Naive thymus-derived CD8-positive, alpha-beta T cell (primary cell): ENCODE data around the gene DRAXIN. TPM values are rescaled to one million over a fixed set of nuclear protein-coding genes. Genes with fewer than 3 reads are reported as not detected.
A peak's percentile ranks its signal among the peaks of the same experiment; 100 is the strongest.

Experiments
- ATAC-seq, 2 donors: fragments of 150-1000 bp; cut with Tn5 transposase in 1 of 2; sonication (Bioruptor Pico), chemical (Tn5 transposase) in 1 of 2; 1 replicate in 1 of 2; 2 replicates in 1 of 2; pipeline ENCODE4 v1.10.0; 2021; ENCODE audit warnings: mild to moderate bottlenecking in 2 of 2, moderate library complexity in 2 of 2
- POLR2A ChIA-PET: fragments of 350-600 bp; sonication (Branson Sonifier 250); formaldehyde crosslinking; loops from one replicate; lab custom pipeline; 2021; ENCODE audit warnings: antibody characterized with exemption; lab: Charles Lee
- DNase-seq, 10 donors: peaks; one replicate each; pipeline versions ENCODE4 v3.0.0 to v3.0.0-alpha.2; 2020 to 2022
- H3K27ac Mint-ChIP-seq, 10 donors: one replicate each; pipeline ENCODE4 v1.8.0; 2020 to 2022; ENCODE audit warnings: mild to moderate bottlenecking in 10 of 10, mixed read lengths in 10 of 10, moderate library complexity in 4 of 10, inconsistent platforms in 1 of 10
- H3K27me3 Mint-ChIP-seq, 5 donors: one replicate each; pipeline ENCODE4 v1.8.0; 2021 to 2022; ENCODE audit warnings: mixed read lengths in 5 of 5
- H3K36me3 Mint-ChIP-seq, 3 donors: one replicate each; pipeline ENCODE4 v1.8.0; 2020 to 2022; ENCODE audit warnings: mixed read lengths in 3 of 3, mild to moderate bottlenecking in 2 of 3, inconsistent platforms in 1 of 3
- H3K4me1 Mint-ChIP-seq, 4 donors: one replicate each; pipeline ENCODE4 v1.8.0; 2021 to 2022; ENCODE audit warnings: mixed read lengths in 4 of 4
- H3K4me3 Mint-ChIP-seq, 10 donors: one replicate each; pipeline ENCODE4 v1.8.0; 2020 to 2022; ENCODE audit warnings: mild to moderate bottlenecking in 10 of 10, mixed read lengths in 10 of 10, moderate library complexity in 6 of 10, inconsistent platforms in 1 of 10
- H3K9me3 Mint-ChIP-seq, 9 donors: one replicate each; pipeline ENCODE4 v1.8.0; 2020 to 2022; ENCODE audit warnings: mixed read lengths in 9 of 9, mild to moderate bottlenecking in 3 of 9, inconsistent platforms in 1 of 9, moderate library complexity in 1 of 9
- polyA plus RNA-seq, 3 donors: library from polyadenylated mRNA; unstranded; fragments of 300-500 nt; fragmentation: Illumina TruSeq; gene quantifications; one replicate each; pipeline ENCODE4 v1.2.3, GENCODE V29; 2021
- total RNA-seq, 8 experiments: library from RNA in 2 of 8; stranded (reverse) in 2 of 8; gene quantifications; one replicate each; pipeline ENCODE4 v1.2.3 and lab custom pipeline; 2021 to 2026

DRAXIN gene
- total and polyA plus RNA-seq, 5 experiments from 2014 or later = 0.07 to 0.29 (median 0.22) TPM

DNA sequence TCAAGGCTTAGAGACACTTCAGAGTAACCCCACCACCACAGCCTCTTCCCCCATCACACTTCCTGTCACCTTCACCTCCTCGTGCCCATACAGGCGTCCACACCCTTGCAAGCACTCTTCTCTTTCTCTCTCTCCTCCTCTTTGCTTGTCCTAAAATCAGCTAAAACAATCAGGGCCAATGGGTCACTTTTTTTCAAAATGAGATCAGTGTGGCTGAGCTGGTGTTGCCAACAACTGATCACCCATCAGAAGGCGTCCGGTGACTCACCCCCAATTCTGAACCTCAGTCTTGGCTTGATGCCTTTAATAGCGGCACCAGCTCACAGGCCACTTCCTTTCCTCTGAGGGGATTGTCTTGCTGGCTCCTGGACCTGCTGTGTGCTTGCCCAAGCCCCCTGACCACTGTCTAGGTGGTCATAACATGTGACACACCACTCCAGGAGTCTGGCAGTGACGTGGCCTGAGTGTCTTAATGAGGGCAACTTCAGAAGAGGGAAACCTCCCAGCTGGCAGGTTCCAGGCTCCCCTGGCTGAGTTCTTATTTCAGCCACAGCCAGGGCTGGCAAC lies 1.6 kb downstream of the DRAXIN start:
- no peaks in the 10 kb centered on the region for H3K9me3 Mint-ChIP-seq
- DNase-seq = peak in 6 of 10 donors; percentile 15 to 49 (median 40)
- H3K27ac Mint-ChIP-seq = peak overlapping the region in 7 of 10 donors; percentile 0 to 73 (median 33)
- H3K4me3 Mint-ChIP-seq = peak overlapping the region; percentile 57 to 90 (median 78)
- H3K27me3 Mint-ChIP-seq = peaks cover 13 to 50% (median 26%) of the 10 kb centered on the region in 5 donors
- peak; percentile 69 to 82 for ATAC-seq
- H3K4me1 Mint-ChIP-seq = peaks cover 15 to 42% (median 37%) of the 10 kb centered on the region in 4 donors
- peaks cover 0 to 5% (median 0%) of the 10 kb centered on the region in 3 donors for H3K36me3 Mint-ChIP-seq
- POLR2A ChIA-PET = no interaction called here

DNA sequence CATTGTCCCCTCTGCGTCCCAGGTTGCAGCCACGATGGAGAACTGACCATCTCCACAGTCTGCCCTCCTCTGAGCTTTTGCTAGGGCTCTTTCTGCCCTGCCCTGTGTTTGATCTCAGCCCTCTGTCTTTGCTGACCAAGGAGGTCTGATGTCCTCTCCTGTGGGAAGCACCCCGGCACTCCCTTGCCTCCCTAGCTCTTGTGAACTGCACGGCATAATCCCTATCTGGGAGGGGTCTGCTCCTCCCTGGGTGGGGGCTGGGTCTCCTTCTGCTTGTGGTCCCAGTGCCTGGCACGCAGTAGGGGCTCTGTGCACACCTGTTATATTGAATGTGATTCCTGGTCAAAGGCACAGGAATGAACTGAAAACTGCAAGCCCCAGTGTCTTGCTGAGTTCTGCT lies 2.4 kb downstream of the DRAXIN start:
- POLR2A ChIA-PET = no interaction called here
- H3K27ac Mint-ChIP-seq = peak overlapping the region in 3 of 10 donors; percentile 61 to 87 (median 70)
- peaks cover 0 to 5% (median 0%) of the 10 kb centered on the region in 3 donors for H3K36me3 Mint-ChIP-seq
- peaks cover 15 to 46% (median 38%) of the 10 kb centered on the region in 4 donors for H3K4me1 Mint-ChIP-seq
- peak overlapping the region in 4 of 10 donors; percentile 2 to 55 (median 28) for H3K4me3 Mint-ChIP-seq
- peaks cover 13 to 42% (median 26%) of the 10 kb centered on the region in 5 donors for H3K27me3 Mint-ChIP-seq
- no peak for DNase-seq
- ATAC-seq = no peak
- H3K9me3 Mint-ChIP-seq = no peaks in the 10 kb centered on the region

DNA sequence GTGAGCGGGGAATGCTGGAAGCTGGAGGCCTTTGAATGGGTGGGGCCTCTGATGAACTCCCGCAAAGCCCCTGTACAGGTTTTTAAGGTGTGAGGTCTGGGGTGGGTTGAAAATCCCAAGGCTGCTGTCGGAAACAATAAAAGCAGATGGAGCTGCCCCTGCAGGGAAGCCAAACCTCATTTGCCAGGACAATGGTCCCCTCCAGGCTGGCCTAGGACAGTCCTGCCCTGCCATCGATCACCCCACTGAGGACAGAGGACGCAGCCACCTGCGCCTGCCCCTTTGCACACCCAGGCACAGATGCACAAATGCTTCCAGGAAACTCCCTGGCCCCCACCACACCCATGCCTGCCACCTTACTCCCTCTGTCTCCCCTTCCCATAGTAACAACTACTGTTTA lies 4.4 kb downstream of the DRAXIN start:
- Mint-ChIP-seq H3K9me3 (no peaks in the 10 kb centered on the region), H3K27ac (peak overlapping the region in 1 of 10 donors; percentile 73), H3K4me3 (no peak overlapping the region), H3K4me1 (peaks cover 9 to 36% (median 26%) of the 10 kb centered on the region in 4 donors), H3K36me3 (no peaks in the 10 kb centered on the region), H3K27me3 (peaks cover 4 to 23% (median 15%) of the 10 kb centered on the region in 5 donors)
- ATAC-seq (no peak), DNase-seq (no peak)
- POLR2A ChIA-PET = interaction anchor here (1.5 kb wide), 1 partner anchor 23 kb away, joined by 5 read pairs; no protein-coding TSS in a partner anchor

DNA sequence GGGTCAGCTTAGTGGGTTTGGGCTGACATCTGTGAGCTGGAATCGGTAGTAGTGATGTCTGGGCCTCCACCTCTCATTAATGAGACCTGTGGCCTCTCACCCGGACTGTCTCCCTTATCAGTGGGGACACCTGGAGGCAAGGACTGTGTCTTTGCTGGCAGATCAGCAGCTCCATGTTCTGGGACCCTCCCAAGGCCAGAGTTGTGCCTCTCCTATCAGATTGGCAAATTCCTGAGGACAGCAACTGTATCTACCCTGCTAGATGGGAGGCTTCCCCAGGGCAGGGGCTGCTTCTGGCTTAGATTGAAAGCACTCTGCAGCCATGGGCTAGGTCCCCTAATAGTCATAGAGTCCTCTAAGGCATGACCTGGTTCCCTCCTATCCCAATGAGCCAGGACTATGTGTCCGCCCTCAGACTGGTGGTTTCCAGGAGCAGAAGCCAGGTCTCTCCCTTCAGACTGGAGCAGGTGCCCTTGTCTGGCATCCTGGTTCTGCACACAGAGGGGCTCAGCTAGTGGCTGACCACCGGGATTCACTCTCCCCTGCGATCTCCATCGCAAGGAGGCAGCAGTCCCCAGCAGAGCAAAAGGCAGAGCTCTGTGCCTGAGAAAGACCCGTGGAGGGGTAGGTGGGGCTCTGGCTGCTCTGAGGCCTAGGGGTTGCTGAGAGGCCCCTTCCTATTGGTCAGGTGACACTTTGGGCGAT lies 5.8 kb downstream of the DRAXIN start:
- Mint-ChIP-seq H3K4me3 (no peak overlapping the region), H3K36me3 (no peaks in the 10 kb centered on the region), H3K9me3 (no peaks in the 10 kb centered on the region), H3K27me3 (peaks cover 3 to 15% (median 12%) of the 10 kb centered on the region in 5 donors), H3K4me1 (peaks cover 7 to 32% (median 20%) of the 10 kb centered on the region in 4 donors), H3K27ac (peak overlapping the region in 1 of 10 donors; percentile 35)
- ATAC-seq (no peak), DNase-seq (no peak)
- POLR2A ChIA-PET = no interaction called here

DNA sequence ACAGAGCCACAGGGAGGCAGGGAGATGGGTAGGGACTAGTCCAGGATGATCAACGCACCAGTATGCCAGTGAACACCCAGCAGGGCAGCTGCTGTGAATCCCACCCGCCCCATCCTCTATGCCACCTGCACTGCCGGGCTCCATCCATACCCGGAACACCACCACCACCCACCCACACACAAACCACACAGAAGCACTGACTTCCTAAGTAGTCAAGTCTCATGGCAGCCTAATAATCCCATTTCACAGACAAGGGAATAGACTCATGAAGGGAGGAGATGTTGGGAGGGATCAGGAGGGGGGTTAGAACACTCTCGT lies 6.3 kb downstream of the DRAXIN start:
- H3K27me3 Mint-ChIP-seq = peaks cover 0 to 10% (median 8%) of the 10 kb centered on the region in 5 donors
- no peaks in the 10 kb centered on the region for H3K9me3 Mint-ChIP-seq
- H3K27ac Mint-ChIP-seq = no peak overlapping the region
- peaks cover 4 to 26% (median 15%) of the 10 kb centered on the region in 4 donors for H3K4me1 Mint-ChIP-seq
- no peak overlapping the region for H3K4me3 Mint-ChIP-seq
- no peaks in the 10 kb centered on the region for H3K36me3 Mint-ChIP-seq
- POLR2A ChIA-PET = no interaction called here
- peak in 1 of 2 donors; percentile 46 for ATAC-seq
- no peak for DNase-seq

DNA sequence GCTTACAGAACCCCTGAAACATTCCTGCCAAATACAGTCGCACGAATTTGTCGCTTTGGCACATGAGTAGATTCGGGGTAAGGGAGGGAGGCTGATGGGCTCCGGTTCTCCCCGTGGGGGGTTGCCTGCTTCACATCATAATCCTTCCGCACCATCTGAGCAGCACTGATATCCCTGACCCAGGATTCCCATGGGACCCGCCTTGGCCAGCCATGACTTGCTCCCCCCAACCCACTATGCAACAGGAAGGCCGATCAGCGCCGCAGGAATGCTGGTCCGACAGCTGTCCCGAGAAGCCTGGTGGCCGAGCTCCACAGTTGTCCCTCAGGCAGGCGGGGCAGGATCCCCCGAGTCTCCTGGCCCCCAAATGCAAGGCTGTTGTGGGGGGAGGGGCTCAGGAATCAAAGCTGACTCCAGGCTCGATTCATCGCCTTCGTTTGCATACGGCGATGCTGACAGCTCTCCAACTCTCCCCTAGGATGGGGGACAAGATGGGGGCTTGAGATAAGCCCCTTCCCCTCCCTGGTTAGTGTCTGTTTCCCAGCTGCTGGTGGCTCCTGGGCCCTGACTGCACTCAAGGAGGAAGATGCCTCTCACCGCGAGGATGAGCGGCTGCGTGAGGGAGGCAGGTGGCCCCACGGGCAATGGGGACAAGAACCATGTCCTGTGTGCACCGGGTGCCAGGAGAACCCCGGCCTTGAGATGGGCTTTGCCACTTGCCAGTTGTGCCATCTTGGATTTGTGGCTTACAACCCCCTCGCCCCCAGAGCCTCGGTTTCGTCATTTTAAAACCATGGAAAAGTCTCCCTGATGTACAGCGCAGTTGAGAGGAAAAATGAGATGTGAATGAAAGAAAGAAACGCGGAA lies 9.3 kb downstream of the DRAXIN start:
- POLR2A ChIA-PET = interaction anchor here (0.8 kb wide), 2 partner anchors 9 to 36 kb away, joined by 3 to 4 read pairs; no protein-coding TSS in a partner anchor
- DNase-seq (no peak), ATAC-seq (no peak)
- Mint-ChIP-seq H3K27ac (no peak overlapping the region), H3K27me3 (peaks cover 0 to 14% (median 0%) of the 10 kb centered on the region in 5 donors), H3K9me3 (no peaks in the 10 kb centered on the region), H3K4me1 (peaks cover 0 to 15% (median 5%) of the 10 kb centered on the region in 4 donors), H3K36me3 (no peaks in the 10 kb centered on the region), H3K4me3 (no peak overlapping the region)

DNA sequence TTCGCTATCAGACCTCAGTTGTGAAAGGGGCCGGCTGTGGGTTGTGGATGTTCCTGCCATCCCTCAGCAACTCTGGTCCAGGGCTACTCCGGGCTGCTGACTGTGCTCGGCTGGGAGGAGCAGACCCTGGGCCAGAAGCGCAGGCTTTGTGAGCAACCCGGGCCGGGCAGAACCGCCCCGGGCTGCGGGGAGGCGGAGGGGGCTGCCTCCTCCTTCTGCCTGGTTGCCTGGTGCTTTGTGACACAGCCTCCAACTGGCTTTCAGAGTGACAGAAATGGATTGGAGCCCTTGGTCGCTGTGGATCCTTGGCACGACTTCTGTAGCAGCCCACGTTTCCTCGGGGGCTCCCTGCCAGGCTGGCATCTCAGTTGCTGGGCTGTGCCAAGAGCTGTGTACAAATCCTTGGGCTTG lies 10.0 kb downstream of the DRAXIN start:
- Mint-ChIP-seq H3K27me3 (peaks cover 0 to 14% (median 0%) of the 10 kb centered on the region in 5 donors), H3K27ac (no peak overlapping the region), H3K4me1 (peaks cover 0 to 15% (median 5%) of the 10 kb centered on the region in 4 donors), H3K36me3 (no peaks in the 10 kb centered on the region), H3K4me3 (no peak overlapping the region), H3K9me3 (no peaks in the 10 kb centered on the region)
- DNase-seq (no peak), ATAC-seq (no peak)
- POLR2A ChIA-PET = interaction anchor here (0.8 kb wide), 1 partner anchor 37 kb away, joined by 3 read pairs; no protein-coding TSS in a partner anchor

DNA sequence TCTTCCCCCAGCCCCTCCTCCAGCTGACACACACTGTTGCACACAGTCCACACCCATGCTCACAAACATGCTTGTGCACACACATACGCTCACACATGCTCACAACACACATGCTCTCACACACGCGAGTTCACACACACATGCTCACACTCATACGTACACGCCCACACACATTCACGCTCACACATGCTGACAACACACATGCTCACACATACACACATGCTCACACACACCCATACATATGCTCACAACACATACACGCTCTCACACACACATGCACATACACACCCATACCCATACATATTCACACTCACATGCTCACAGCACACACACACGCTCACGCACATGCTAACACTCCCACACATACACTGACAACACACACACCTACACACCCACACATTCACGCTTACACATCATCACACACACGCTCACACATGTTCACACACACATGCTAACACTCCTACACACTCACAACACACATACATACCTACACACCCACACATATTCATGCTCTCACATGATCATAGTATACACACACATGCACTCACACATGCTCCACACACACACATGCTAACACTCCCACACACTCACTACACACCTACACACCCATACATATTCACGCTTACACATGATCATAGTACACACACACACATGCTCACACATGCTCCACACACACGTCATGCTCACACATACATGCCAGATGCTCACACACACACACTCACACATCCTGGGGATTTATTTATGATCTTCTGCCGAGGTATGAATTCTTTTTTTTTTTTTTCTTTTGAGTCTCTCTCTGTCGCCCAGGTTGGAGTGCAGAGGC lies 10.7 kb downstream of the DRAXIN start:
- POLR2A ChIA-PET = no interaction called here
- ATAC-seq = no peak
- no peaks in the 10 kb centered on the region for H3K9me3 Mint-ChIP-seq
- no peak overlapping the region for H3K4me3 Mint-ChIP-seq
- peaks cover 0 to 14% (median 0%) of the 10 kb centered on the region in 5 donors for H3K27me3 Mint-ChIP-seq
- no peak for DNase-seq
- no peaks in the 10 kb centered on the region for H3K36me3 Mint-ChIP-seq
- peaks cover 0 to 12% (median 5%) of the 10 kb centered on the region in 4 donors for H3K4me1 Mint-ChIP-seq
- H3K27ac Mint-ChIP-seq = no peak overlapping the region

DNA sequence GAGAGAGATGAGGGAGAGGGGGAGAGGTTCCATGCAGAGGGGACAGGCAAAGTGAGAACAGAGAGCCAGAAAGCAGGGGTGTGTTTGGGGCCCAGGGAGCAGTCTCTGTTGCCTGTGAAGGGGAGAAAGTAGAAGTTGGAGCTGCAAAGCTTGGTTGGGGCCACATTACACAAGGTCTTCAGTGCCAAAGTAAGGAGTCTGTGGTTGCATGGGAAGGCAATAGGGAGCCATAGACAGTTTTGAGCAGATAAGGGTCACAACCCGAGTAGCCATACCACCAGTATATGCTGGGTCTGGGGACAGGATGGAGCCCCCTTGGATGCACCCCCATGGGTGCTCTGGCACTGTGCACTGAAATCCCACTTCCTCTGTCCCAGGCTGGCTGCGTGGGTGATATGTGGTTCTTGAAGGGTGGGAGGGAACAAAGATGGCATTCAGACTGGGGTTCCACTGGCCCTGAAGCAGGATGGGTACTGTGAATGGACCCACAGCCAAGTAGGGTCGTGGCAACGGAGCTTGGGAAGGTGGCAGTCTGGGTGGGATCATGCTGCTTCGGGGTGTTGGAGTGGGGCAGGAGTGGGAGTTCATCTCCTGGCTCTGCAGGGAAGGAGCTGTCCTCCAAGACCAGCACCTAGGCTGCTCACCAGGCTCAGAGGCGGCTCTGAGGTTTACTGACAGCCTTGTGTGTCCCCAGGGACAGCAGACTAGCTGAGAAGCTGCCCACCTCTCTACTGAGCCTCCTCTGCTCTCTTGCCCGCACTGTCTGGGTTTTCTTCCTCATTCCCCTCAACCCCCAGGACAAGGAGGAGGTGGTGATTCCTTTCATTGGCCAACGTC lies 12.1 kb downstream of the DRAXIN start:
- ATAC-seq (no peak), DNase-seq (no peak)
- Mint-ChIP-seq H3K4me3 (no peak overlapping the region), H3K36me3 (no peaks in the 10 kb centered on the region), H3K27me3 (peaks cover 0 to 14% (median under 1%) of the 10 kb centered on the region in 5 donors), H3K9me3 (no peaks in the 10 kb centered on the region), H3K4me1 (peaks cover 0 to 7% (median 0%) of the 10 kb centered on the region in 4 donors), H3K27ac (peak overlapping the region in 1 of 10 donors; percentile 21)
- POLR2A ChIA-PET = interaction anchor here (1.1 kb wide), 1 partner anchor 16 kb away, joined by 3 read pairs; no protein-coding TSS in a partner anchor

DNA sequence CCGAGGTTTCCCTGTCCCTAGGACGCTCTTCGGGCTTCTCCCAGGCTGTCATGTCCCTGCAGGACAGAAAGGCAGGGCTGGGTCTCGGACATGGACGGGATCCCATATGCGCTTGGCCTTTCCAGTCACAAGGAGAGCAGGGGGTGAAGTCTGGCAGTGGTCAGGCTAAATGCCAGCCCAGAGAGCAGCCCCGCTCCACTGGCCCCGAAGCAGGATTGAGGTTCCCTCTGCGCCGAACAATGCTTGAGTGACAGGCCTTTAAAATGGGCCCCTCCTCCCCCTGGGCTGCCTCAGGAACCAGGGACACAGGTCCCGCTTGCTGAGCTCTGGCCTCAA lies 12.7 kb downstream of the DRAXIN start:
- Mint-ChIP-seq H3K36me3 (no peaks in the 10 kb centered on the region), H3K9me3 (no peaks in the 10 kb centered on the region), H3K27ac (no peak overlapping the region), H3K4me3 (no peak overlapping the region), H3K27me3 (peaks cover 0 to 14% (median 7%) of the 10 kb centered on the region in 5 donors), H3K4me1 (peaks cover 0 to 7% (median 0%) of the 10 kb centered on the region in 4 donors)
- no peak for ATAC-seq
- POLR2A ChIA-PET = interaction anchor here (1.1 kb wide), 1 partner anchor 15 kb away, joined by 3 read pairs; no protein-coding TSS in a partner anchor
- no peak for DNase-seq
